Neuron (in vitro differentiated cells): ENCODE measurements around the gene BBLN.
A peak's percentile ranks its signal among the peaks of the same experiment; 100 is the strongest.
"Not testable (repeated sequence)": the region's sequence is repeated elsewhere in the genome, so short reads cannot be mapped to it uniquely, and the experiment has no call there.

ENCODE experiments used
- H2AFZ ChIP-seq: one replicate; pipeline ENCODE4 v1.6.1; 2013; ENCODE audit warnings: low read depth, mild to moderate bottlenecking, inconsistent platforms, low read length, moderate library complexity
- H3K27me3 ChIP-seq: one replicate; pipeline ENCODE4 v1.6.1; 2013; ENCODE audit warnings: low read length; ENCODE audit not compliant: insufficient read depth
- H3K36me3 ChIP-seq: one replicate; pipeline ENCODE4 v1.6.1; 2013; ENCODE audit warnings: low read length; ENCODE audit not compliant: insufficient read depth
- H3K4me1 ChIP-seq: one replicate; pipeline ENCODE4 v1.6.1; 2013; ENCODE audit warnings: low read length; ENCODE audit not compliant: insufficient read depth
- H3K4me3 ChIP-seq: 2 replicates; pipeline ENCODE4 v1.5.1; 2013; ENCODE audit warnings: mild to moderate bottlenecking, low read length, moderate library complexity
- H3K9me3 ChIP-seq: one replicate; pipeline ENCODE4 v1.6.1; 2013; ENCODE audit warnings: low read length

The BBLN gene, protein sequence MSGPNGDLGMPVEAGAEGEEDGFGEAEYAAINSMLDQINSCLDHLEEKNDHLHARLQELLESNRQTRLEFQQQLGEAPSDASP

GRCh38 chr9:128159784-128160602 lies at the start of gene BBLN:
Gene BBLN (plus strand): TSS chr9:128160265. CDS start chr9:128160408, 143 bp downstream.
- H3K9me3 ChIP-seq = no peaks in the 10 kb centered on the region
- H3K27me3 ChIP-seq = no peaks in the 10 kb centered on the region
- peaks cover 10% of the 10 kb centered on the region for H3K4me1 ChIP-seq
- H3K36me3 ChIP-seq = peaks cover 28% of the 10 kb centered on the region
- peak within 1 kb of the TSS; percentile 73 for H2AFZ ChIP-seq
- H3K4me3 ChIP-seq = peak within 1 kb of the TSS; percentile 82

- not testable (repeated sequence) for H3K9me3 ChIP-seq, H2AFZ ChIP-seq, H3K27me3 ChIP-seq, H3K4me1 ChIP-seq, H3K4me3 ChIP-seq
- peaks cover 22% of the 10 kb centered on the region for H3K36me3 ChIP-seq
Observed at GRCh38 chr9:128111726-128112125, 48.3 kb upstream of the BBLN start.

DNA sequence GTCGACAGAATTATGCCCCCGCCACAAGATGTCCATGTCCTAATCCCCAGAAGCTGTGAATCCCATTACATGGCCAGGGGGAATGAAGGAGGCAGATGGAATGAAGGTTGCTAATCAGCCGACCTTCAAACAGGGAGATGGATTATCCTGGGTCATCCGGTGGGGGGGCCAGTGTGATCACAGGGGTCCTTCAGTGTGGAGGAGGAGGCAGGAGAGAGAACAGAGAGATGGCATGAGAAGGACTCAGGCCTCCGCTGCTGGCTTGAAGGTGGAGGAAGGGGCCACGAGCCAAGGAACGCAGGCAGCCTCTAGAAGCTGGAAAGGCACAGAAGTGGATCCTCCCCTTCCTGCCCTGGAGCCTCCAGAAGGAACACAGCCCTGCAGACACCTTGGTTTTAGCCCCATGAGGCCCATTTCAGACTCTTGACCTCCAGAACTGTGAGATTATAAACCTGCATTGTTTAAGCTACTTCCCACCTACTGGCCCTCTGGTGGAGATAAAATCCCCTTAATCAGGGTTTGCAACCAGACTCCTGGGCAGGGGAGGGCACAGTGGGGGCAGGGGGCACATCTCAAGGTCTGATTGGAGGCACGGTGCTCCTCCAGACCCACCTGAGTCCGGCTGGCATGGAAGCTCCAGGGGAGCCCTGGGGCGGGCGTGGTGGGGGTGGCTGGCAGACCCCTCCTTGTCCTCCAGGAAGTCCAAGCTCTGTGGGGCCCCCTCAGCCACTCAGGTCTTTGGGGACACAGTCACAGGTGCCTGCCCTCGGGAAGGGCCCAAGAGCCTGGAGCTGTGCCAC lies 46.3 kb upstream of the BBLN start:
- H3K4me1 ChIP-seq = peaks cover 8% of the 10 kb centered on the region
- no peaks in the 10 kb centered on the region for H3K9me3 ChIP-seq
- no peak overlapping the region for H3K4me3 ChIP-seq
- H3K27me3 ChIP-seq = no peaks in the 10 kb centered on the region
- H3K36me3 ChIP-seq = peaks cover 4% of the 10 kb centered on the region
- H2AFZ ChIP-seq = no peak overlapping the region

DNA sequence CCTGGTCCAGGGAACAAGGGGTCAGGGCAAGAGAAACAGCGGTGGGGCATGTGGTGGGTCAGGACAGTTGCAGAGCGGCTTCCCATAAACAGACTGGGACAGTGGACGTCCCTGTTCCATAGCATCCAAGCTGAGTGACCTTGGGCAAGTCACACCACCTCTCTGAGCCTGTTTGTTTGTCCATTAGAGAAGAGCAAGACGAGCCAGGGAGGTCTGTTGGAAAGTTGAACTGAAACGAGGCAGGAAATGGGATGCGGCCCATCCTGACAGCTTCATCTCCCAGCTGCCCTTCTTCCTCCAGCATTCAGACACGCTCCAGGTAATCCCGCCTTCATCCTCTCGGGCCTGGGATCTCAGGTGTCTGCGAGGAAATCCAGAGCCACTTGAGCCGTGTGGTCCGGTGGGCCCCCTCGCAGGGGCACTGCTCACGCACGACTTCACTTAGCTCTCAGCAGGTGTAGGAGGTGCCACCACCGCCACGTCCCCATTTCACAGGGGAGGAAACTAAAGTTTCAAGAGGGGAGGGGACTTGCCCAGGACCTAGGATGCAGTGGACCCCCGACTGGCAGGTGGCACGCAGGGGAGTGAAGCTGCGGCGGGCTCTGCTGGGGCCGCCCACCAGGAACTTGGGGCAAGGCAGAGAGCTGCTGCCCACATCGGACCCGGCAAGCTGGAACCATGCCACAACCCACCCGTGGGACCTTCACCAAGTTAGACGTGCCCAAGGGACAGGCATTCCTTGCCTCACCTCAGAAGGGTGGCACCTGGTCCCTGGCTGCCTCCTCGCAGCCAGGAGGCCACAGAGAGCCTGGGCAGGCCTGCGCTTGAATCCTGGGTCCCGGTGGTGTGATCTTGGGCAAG lies 45.5 kb upstream of the BBLN start:
- peaks cover 2% of the 10 kb centered on the region for H3K36me3 ChIP-seq
- peaks cover 8% of the 10 kb centered on the region for H3K4me1 ChIP-seq
- no peak overlapping the region for H3K4me3 ChIP-seq
- no peaks in the 10 kb centered on the region for H3K27me3 ChIP-seq
- no peaks in the 10 kb centered on the region for H3K9me3 ChIP-seq
- H2AFZ ChIP-seq = no peak overlapping the region

DNA sequence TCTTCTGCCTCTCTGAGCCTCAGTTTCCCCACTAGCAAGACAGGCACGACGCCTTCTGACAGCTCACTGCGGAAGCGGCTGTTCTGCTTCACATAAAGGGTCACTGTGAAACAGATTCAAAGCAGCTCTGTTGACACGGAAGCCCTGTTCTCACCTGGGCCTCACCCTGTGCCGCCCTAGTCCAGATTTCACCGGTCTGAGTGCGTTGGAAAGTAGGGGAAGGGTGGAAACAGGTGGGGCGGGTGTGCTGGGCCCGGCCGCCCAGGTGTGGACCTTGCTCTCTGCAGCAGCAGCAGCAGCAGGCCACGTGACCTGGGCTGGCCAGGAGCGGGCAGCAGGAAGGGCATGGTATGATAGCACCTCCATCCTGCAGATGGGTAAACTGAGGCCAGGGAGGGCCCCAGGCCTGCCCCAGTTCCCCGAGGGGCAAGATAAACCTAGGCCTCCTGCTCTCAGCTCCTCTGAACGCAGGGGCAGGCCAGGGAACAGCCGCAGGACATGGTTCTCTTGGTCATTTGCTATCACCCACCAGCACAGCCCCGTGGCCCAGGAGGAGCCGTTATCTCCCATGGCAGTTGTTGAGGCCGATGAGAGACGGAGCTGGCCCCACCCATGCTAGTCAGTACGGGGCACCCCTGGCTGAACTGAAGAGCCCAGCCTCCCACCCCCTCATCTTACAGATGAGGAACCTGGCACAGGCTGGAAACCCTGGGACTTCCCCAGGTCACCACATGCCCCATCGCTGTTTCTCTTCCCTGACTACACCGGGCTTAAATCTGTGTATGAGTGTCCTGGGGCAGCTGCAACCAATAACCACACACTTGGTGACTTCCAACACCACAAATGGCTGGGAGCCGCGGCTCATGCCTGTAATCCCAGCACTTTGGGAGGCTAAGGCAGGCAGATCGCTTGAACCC lies 44.6 kb upstream of the BBLN start:
- Histone ChIP-seq H3K36me3 (no peaks in the 10 kb centered on the region), H3K4me3 (no peak overlapping the region), H3K27me3 (no peaks in the 10 kb centered on the region), H3K4me1 (peaks cover 8% of the 10 kb centered on the region), H2AFZ (no peak overlapping the region), H3K9me3 (no peaks in the 10 kb centered on the region)

- no peaks in the 10 kb centered on the region for H3K27me3 ChIP-seq
- peaks cover 8% of the 10 kb centered on the region for H3K4me1 ChIP-seq
- H3K36me3 ChIP-seq = peaks cover 5% of the 10 kb centered on the region
- H3K4me3 ChIP-seq = no peak overlapping the region
- H2AFZ ChIP-seq = no peak overlapping the region
- H3K9me3 ChIP-seq = no peaks in the 10 kb centered on the region
Observed at GRCh38 chr9:128116104-128117083, 43.7 kb upstream of the BBLN start.

GRCh38 chr9:128117613-128118471 lies 42.2 kb upstream of the BBLN start:
- H3K4me1 ChIP-seq = peaks cover 8% of the 10 kb centered on the region
- no peak overlapping the region for H2AFZ ChIP-seq
- peak overlapping the region; percentile 22 for H3K4me3 ChIP-seq
- H3K9me3 ChIP-seq = no peaks in the 10 kb centered on the region
- peaks cover 14% of the 10 kb centered on the region for H3K36me3 ChIP-seq
- no peaks in the 10 kb centered on the region for H3K27me3 ChIP-seq

GRCh38 chr9:128118472-128118857 lies 41.6 kb upstream of the BBLN start:
- H3K4me1 ChIP-seq = peaks cover 8% of the 10 kb centered on the region
- peaks cover 14% of the 10 kb centered on the region for H3K36me3 ChIP-seq
- no peaks in the 10 kb centered on the region for H3K27me3 ChIP-seq
- H3K9me3 ChIP-seq = no peaks in the 10 kb centered on the region
- no peak overlapping the region for H3K4me3 ChIP-seq
- H2AFZ ChIP-seq = no peak overlapping the region

GRCh38 chr9:128118971-128119665 lies 40.9 kb upstream of the BBLN start:
- Histone ChIP-seq H3K36me3 (peaks cover 14% of the 10 kb centered on the region), H3K27me3 (no peaks in the 10 kb centered on the region), H3K4me3 (no peak overlapping the region), H2AFZ (no peak overlapping the region), H3K9me3 (no peaks in the 10 kb centered on the region), H3K4me1 (peaks cover 8% of the 10 kb centered on the region)

GRCh38 chr9:128120061-128120740 lies 39.9 kb upstream of the BBLN start:
- H3K9me3 ChIP-seq = no peaks in the 10 kb centered on the region
- H3K4me3 ChIP-seq = no peak overlapping the region
- peaks cover 21% of the 10 kb centered on the region for H3K36me3 ChIP-seq
- H2AFZ ChIP-seq = no peak overlapping the region
- H3K27me3 ChIP-seq = no peaks in the 10 kb centered on the region
- H3K4me1 ChIP-seq = peaks cover 8% of the 10 kb centered on the region
